Sigmoid colon (tissue), 7 donors: Measurements from ENCODE around the gene PPARA. TPM values are rescaled to one million over a fixed set of nuclear protein-coding genes. Genes with fewer than 3 reads are reported as not detected.

Experiments used
- DNase-seq: peaks from one replicate; pipeline ENCODE4 v3.0.0-alpha.2; 2019
- H3K27ac ChIP-seq, 4 donors: fragments of 200-600 bp; sonication (generic); one replicate each; pipeline ENCODE4 v1.5.1; 2016 to 2019; ENCODE audit warnings: mild to moderate bottlenecking in 1 of 4
- H3K27me3 ChIP-seq, 3 donors: fragments of 200-600 bp; sonication (generic); one replicate each; pipeline ENCODE4 v1.5.1; 2019; ENCODE audit warnings: mild to moderate bottlenecking in 1 of 3
- H3K36me3 ChIP-seq, 4 donors: fragments of 200-600 bp; sonication (generic); one replicate each; pipeline ENCODE4 v1.5.1; 2016 to 2019
- H3K4me1 ChIP-seq, 4 donors: fragments of 200-600 bp; sonication (generic); one replicate each; pipeline ENCODE4 v1.5.1; 2017 to 2019
- H3K4me3 ChIP-seq, 4 donors: fragments of 200-600 bp; sonication (generic); one replicate each; pipeline ENCODE4 v1.5.1; 2017 to 2019; ENCODE audit warnings: mild to moderate bottlenecking in 2 of 4, moderate library complexity in 1 of 4
- H3K9me3 ChIP-seq, 4 donors: fragments of 200-600 bp in 3 of 4; sonication (generic) in 3 of 4; one replicate each; pipeline versions ENCODE4 v1.5.1 to v1.6.1; 2013 to 2019
- CTCF ChIP-seq, 4 experiments: fragments of 450-650 bp in 3 of 4; fragments of 200-600 bp in 1 of 4; IDR thresholded peaks; one replicate each; pipeline ENCODE4 v1.5.1; 2016 to 2019; ENCODE audit warnings: antibody characterized with exemption in 4 of 4, mild to moderate bottlenecking in 3 of 4, moderate library complexity in 2 of 4
- EP300 ChIP-seq, 4 donors: sonication (generic); formaldehyde crosslinking; IDR thresholded peaks; one replicate each; pipeline ENCODE4 v1.6.1; 2017; ENCODE audit warnings: antibody characterized with exemption in 4 of 4
- POLR2A ChIP-seq, 2 donors: fragments of 450-650 bp; IDR thresholded peaks; one replicate each; pipeline ENCODE4 v1.6.1; 2016; ENCODE audit warnings: antibody characterized with exemption in 2 of 2, mild to moderate bottlenecking in 2 of 2, moderate library complexity in 2 of 2
- POLR2AphosphoS5 ChIP-seq, 4 donors: sonication (generic); formaldehyde crosslinking; IDR thresholded peaks; one replicate each; pipeline ENCODE4 v1.6.1; 2017; ENCODE audit warnings: antibody characterized with exemption in 4 of 4
- WGBS, 2 donors: extraction: QIAGEN DNeasy Blood & Tissue Kit; methylation state at CpG; one replicate each; pipeline ENCODE4 v1.1.7; 2013; 5-methylcytosine and 5-hydroxymethylcytosine counted together
- intact Hi-C: fragments of 100-400 bp; cut with DNase I; formaldehyde crosslinking; loops from one replicate; pipeline ENCODE4 v1.15.1; 2023
- polyA plus RNA-seq, 3 donors: library from polyadenylated mRNA; stranded (reverse); fragments of 200-250 nt; gene quantifications; one replicate each; pipeline ENCODE4 v1.2.3, GENCODE V29; 2013
- total RNA-seq, 4 donors: library from RNA; depleted of rRNA; stranded (reverse); fragments of >200 nt; gene quantifications; one replicate each; pipeline ENCODE4 v1.1.0, GENCODE V29; 2016
- donor health status: healthy with polysubstance abuse.
- donor health status: Bipolar disorder and iron deficiency.
- donor health status: healthy.

PPARA gene
- total and polyA plus RNA-seq, 7 donors, result 7.8 to 22.7 (median 20.1) TPM

GRCh38 chr22:46103664-46104063 is 46.7 kb upstream of the PPARA start:
- no peak for TF ChIP-seq POLR2A (IDR thresholded peaks at IDR 0.05)
- TF ChIP-seq CTCF (IDR thresholded peaks at IDR 0.05), result no peak
- TF ChIP-seq EP300 (IDR thresholded peaks at IDR 0.05), result no peak
- no peak for TF ChIP-seq POLR2AphosphoS5 (IDR thresholded peaks at IDR 0.05)
- Histone ChIP-seq H3K4me1 (peaks cover 0 to 84% (median 78%) of the 10 kb centered on the region in 4 donors), H3K27me3 (no peaks in the 10 kb centered on the region), H3K4me3 (no peak overlapping the region), H3K36me3 (peaks cover 0 to 73% (median 47%) of the 10 kb centered on the region in 4 donors), H3K9me3 (no peaks in the 10 kb centered on the region), H3K27ac (peak overlapping the region; percentile 74 to 92 (median 86))
- 94 to 96% methylated on average over 19 of the region's 19 CpGs for WGBS, 2 donors
- intact Hi-C loops, result loop anchor here (2.0 kb wide), 1 partner anchor 13 kb away; no protein-coding TSS in a partner anchor
- DNase-seq, result no peak

DNA sequence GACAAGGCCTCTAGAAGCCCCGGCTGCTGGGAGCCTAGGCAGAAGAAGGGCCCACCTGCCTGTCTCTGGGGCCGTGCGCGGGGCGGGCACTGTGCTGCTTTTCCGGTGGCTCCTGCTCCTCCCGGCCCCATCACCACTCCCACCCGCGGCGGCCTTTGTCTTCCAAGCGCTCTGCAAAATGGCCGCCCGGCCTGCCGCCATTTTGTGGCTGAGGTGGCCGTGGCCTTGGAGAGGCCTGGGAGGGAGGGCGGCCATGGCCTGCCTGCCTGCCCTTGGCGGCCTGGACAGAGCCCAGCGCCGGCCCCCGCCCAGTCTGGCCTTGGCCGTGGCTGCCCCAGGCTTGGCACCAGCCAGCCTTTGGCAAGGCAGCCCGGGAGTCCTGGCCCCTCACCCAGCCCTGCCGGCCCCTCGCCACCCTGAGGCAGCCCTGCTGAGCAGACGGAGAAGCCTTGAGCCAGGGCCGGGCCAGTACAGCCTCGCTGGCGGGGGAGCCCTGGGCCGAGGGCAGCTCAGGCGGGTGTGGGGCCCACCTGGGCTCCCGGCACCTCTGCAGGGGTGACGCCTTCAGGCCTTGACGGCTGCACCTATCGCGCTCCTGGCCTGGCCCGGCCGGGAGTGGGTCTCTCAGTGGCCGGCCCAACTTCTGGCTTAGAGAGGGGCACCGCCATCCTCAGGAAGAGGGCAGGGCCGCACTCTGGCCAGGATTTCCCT is 46.0 kb upstream of the PPARA start:
- H3K4me1 ChIP-seq, result peaks cover 0 to 84% (median 78%) of the 10 kb centered on the region in 4 donors

DNA sequence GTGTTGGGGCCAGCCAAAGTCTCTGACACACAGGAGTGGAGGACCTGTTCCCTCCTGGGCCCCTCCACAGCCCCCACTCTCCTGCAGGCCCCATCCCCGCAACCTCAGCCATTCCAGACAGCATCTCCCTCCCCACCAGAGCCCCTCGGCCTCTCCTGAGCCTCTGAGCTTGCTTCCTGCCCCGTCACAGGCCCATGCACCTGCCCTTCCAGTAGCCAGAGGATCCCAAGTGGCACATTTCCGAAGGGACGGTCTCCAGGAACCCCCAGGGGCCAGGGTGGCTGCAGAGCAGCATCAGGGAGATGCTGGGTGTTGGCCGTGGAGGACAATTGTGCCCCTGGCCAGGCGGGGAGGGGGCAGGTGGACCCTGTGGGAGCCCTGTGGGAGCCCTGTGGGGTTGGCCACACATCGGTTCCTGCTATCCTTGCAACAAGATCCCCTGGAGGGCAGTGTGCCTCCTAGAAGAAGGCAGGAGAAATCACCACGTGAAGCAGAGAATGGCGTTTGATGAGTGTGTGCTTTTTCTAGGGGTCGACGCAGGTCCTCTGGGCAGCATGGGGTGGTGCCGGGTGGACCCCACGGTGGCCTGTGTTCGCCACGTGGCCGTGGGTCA is 45.3 kb upstream of the PPARA start:
- H3K4me1 ChIP-seq, result peaks cover 0 to 90% (median 85%) of the 10 kb centered on the region in 4 donors
- intact Hi-C loops, result loop anchor here (2.0 kb wide), 1 partner anchor 14 kb away; no protein-coding TSS in a partner anchor

More for the DNA sequence above, 46.0 kb upstream of the PPARA start:
- Histone ChIP-seq H3K9me3 (no peaks in the 10 kb centered on the region), H3K27me3 (no peaks in the 10 kb centered on the region), H3K4me3 (no peak overlapping the region), H3K36me3 (peaks cover 0 to 66% (median 41%) of the 10 kb centered on the region in 4 donors), H3K27ac (peak overlapping the region; percentile 74 to 92 (median 86))
- TF ChIP-seq EP300 (IDR thresholded peaks at IDR 0.05) (no peak), CTCF (IDR thresholded peaks at IDR 0.05) (no peak), POLR2AphosphoS5 (IDR thresholded peaks at IDR 0.05) (no peak), POLR2A (IDR thresholded peaks at IDR 0.05) (no peak)
- 92 to 93% methylated on average over 40 of the region's 40 CpGs for WGBS, 2 donors
- intact Hi-C loops, result loop anchor here (2.0 kb wide), 1 partner anchor 14 kb away; no protein-coding TSS in a partner anchor
- no peak for DNase-seq

More for the DNA sequence above, 45.3 kb upstream of the PPARA start:
- TF ChIP-seq POLR2A (IDR thresholded peaks at IDR 0.05) (no peak), POLR2AphosphoS5 (IDR thresholded peaks at IDR 0.05) (no peak), CTCF (IDR thresholded peaks at IDR 0.05) (no peak), EP300 (IDR thresholded peaks at IDR 0.05) (no peak)
- no peak for DNase-seq
- Histone ChIP-seq H3K27ac (peak overlapping the region; percentile 74 to 92 (median 86)), H3K36me3 (peaks cover 0 to 64% (median 42%) of the 10 kb centered on the region in 4 donors), H3K4me3 (no peak overlapping the region), H3K27me3 (no peaks in the 10 kb centered on the region), H3K9me3 (no peaks in the 10 kb centered on the region)
- 67 to 81% methylated on average over 17 of the region's 17 CpGs for whole genome bisulfite sequencing, 2 donors
